Keratinocyte (primary cell): ENCODE measurements around the gene B3GALNT1. TPM values are rescaled to one million over a fixed set of nuclear protein-coding genes. Genes with fewer than 3 reads are reported as not detected.

Experiments used
- DNase-seq: peaks from one replicate; pipeline ENCODE4 v3.0.0-alpha.2; 2011; ENCODE audit warnings: low read depth, missing footprints, low spot score
- FAIRE-seq: peaks from 2 replicates; lab custom pipeline; 2011; peaks lifted over from hg19 to GRCh38; lab: Jason Lieb, UNC
- H2AFZ ChIP-seq: 2 replicates; pipeline ENCODE4 v1.6.0; 2012; ENCODE audit warnings: low read length, control low read depth, inconsistent platforms; ENCODE audit not compliant: control insufficient read depth
- H3K27ac ChIP-seq: 2 replicates; pipeline ENCODE4 v1.5.1; 2011; ENCODE audit warnings: low read length; ENCODE audit not compliant: control insufficient read depth, insufficient read depth
- H3K27me3 ChIP-seq: 3 replicates; pipeline ENCODE4 v1.6.0; 2011; ENCODE audit warnings: low read length; ENCODE audit not compliant: control insufficient read depth, insufficient read depth; ENCODE audit errors: extremely low read depth
- H3K36me3 ChIP-seq, 2 experiments: 2 replicates in 1 of 2; 3 replicates in 1 of 2; pipeline ENCODE4 v1.5.1; 2011; ENCODE audit warnings: low read length in 2 of 2, mild to moderate bottlenecking in 1 of 2; ENCODE audit not compliant: control insufficient read depth in 2 of 2, insufficient read depth in 2 of 2; ENCODE audit errors: extremely low read depth in 1 of 2
- H3K4me1 ChIP-seq: 3 replicates; pipeline ENCODE4 v1.5.1; 2011; ENCODE audit warnings: low read length; ENCODE audit not compliant: control insufficient read depth, insufficient read depth; ENCODE audit errors: extremely low read depth
- H3K4me2 ChIP-seq: 3 replicates; pipeline ENCODE4 v1.6.0; 2011; ENCODE audit warnings: low read depth, low read length; ENCODE audit not compliant: control insufficient read depth, insufficient read depth; ENCODE audit errors: extremely low read depth
- H3K4me3 ChIP-seq, 3 experiments: fragments of 200-600 bp in 1 of 3; sonication (generic) in 1 of 3; 2 replicates in 2 of 3; 3 replicates in 1 of 3; pipeline ENCODE4 v1.5.1; 2011 to 2016; ENCODE audit warnings: low read length in 3 of 3, mild to moderate bottlenecking in 3 of 3, control low read depth in 2 of 3, inconsistent platforms in 1 of 3, low read depth in 1 of 3, mixed read lengths in 1 of 3, mixed run types in 1 of 3, moderate library complexity in 1 of 3; ENCODE audit not compliant: control insufficient read depth in 2 of 3, insufficient read depth in 2 of 3; ENCODE audit errors: extremely low read depth in 1 of 3
- H3K79me2 ChIP-seq: 2 replicates; pipeline ENCODE4 v1.6.0; 2012; ENCODE audit warnings: low read length; ENCODE audit not compliant: control insufficient read depth, insufficient read depth
- H3K9ac ChIP-seq: 3 replicates; pipeline ENCODE4 v1.6.0; 2011; ENCODE audit warnings: low read length; ENCODE audit not compliant: control insufficient read depth, insufficient read depth; ENCODE audit errors: extremely low read depth
- H3K9me1 ChIP-seq: 3 replicates; pipeline ENCODE4 v1.6.0; 2011; ENCODE audit warnings: low read length; ENCODE audit not compliant: control insufficient read depth, insufficient read depth; ENCODE audit errors: extremely low read depth
- H3K9me3 ChIP-seq: 2 replicates; pipeline ENCODE4 v1.5.1; 2012; ENCODE audit warnings: low read depth, low read length; ENCODE audit not compliant: control insufficient read depth
- H4K20me1 ChIP-seq: 3 replicates; pipeline ENCODE4 v1.6.0; 2011; ENCODE audit warnings: low read length; ENCODE audit not compliant: control insufficient read depth, insufficient read depth; ENCODE audit errors: extremely low read depth
- EZH2 ChIP-seq: IDR thresholded peaks from one replicate; pipeline ENCODE4 v1.6.1; 2012; ENCODE audit warnings: inconsistent platforms, mild to moderate bottlenecking, low read length, moderate library complexity
- dilution Hi-C: fragments of 300-500 bp; cut with MboI; formaldehyde crosslinking; loops from one replicate; pipeline ENCODE4 v1.7.0; 2020; ENCODE audit warnings: low sequenced_read_pairs; ENCODE audit not compliant: extremely low pct_ligation_motif_present
- polyA plus RNA-seq, 5 experiments: library from polyadenylated mRNA; depleted of rRNA in 3 of 5; stranded (reverse) in 3 of 5; stranded (forward) in 1 of 5; unstranded in 1 of 5; fragments of >200 nt; gene quantifications; 1 replicate in 1 of 5; 2 replicates in 3 of 5; 3 replicates in 1 of 5; pipeline versions ENCODE4 v1.2.1 to v1.2.3, GENCODE V29; 2011 to 2012; ENCODE audit warnings: missing spikeins in 2 of 5, low read depth in 1 of 5, low replicate concordance in 1 of 5
- TF ChIP-seq, protein P1 (sequence below), 3 experiments: IDR thresholded peaks in 1 of 3; conservative IDR thresholded peaks in 1 of 3; optimal IDR thresholded peaks in 1 of 3; 2 replicates in 2 of 3; 3 replicates in 1 of 3; pipeline versions ENCODE3 to v1.5.1; 2011; ENCODE audit warnings: low read length in 3 of 3, mild to moderate bottlenecking in 3 of 3, moderate library complexity in 2 of 3, control low read depth in 1 of 3, inconsistent platforms in 1 of 3; ENCODE audit not compliant: insufficient read depth in 2 of 3; ENCODE audit errors: extremely low read depth in 1 of 3

Gene B3GALNT1
- polyA plus RNA-seq, 1 donor (not counting 4 experiments of a cell fraction or from before 2014, with no cell fraction given), result 3.6 TPM

DNA sequence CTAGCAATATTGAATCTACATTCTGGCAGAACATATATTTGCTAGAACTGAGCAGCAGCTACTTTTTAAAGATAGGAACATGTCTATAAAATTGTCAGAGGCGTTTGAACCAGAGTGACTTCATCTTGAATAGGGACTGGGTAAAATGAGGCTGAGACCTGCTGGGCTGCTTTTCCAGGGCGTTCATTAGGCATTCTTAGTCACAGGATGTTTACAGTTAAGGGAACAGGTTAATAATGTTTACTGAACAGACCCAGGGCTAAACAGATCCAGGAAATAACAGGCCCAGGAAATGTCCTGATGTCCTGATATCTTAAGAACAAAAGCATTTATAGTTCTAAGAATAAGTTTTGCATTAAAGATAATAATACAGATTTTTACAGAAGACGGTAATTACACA is 34.5 kb upstream of the B3GALNT1 start:
- no peak for DNase-seq
- Histone ChIP-seq H4K20me1 (no peaks in the 10 kb centered on the region), H3K9ac (no peak overlapping the region), H3K27me3 (no peaks in the 10 kb centered on the region), H2AFZ (no peak overlapping the region), H3K4me1 (no peaks in the 10 kb centered on the region), H3K9me3 (no peaks in the 10 kb centered on the region), H3K4me3 (no peak overlapping the region), H3K36me3 (no peaks in the 10 kb centered on the region), H3K4me2 (no peak overlapping the region), H3K79me2 (no peaks in the 10 kb centered on the region), H3K27ac (no peak overlapping the region), H3K9me1 (no peaks in the 10 kb centered on the region)
- TF ChIP-seq, protein P1, sequence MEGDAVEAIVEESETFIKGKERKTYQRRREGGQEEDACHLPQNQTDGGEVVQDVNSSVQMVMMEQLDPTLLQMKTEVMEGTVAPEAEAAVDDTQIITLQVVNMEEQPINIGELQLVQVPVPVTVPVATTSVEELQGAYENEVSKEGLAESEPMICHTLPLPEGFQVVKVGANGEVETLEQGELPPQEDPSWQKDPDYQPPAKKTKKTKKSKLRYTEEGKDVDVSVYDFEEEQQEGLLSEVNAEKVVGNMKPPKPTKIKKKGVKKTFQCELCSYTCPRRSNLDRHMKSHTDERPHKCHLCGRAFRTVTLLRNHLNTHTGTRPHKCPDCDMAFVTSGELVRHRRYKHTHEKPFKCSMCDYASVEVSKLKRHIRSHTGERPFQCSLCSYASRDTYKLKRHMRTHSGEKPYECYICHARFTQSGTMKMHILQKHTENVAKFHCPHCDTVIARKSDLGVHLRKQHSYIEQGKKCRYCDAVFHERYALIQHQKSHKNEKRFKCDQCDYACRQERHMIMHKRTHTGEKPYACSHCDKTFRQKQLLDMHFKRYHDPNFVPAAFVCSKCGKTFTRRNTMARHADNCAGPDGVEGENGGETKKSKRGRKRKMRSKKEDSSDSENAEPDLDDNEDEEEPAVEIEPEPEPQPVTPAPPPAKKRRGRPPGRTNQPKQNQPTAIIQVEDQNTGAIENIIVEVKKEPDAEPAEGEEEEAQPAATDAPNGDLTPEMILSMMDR (optimal IDR thresholded peaks at IDR 0.05 in 1 of 3, IDR thresholded peaks at IDR 0.05 in 1 of 3, conservative IDR thresholded peaks at IDR 0.05 in 1 of 3; ENCODE audit: extremely low read depth in 1 of 3, insufficient read depth in 2 of 3, low read length in 3 of 3), result no peak
- no peak for TF ChIP-seq EZH2
- dilution Hi-C loops, result no loop called here
- FAIRE-seq, result no peak

DNA sequence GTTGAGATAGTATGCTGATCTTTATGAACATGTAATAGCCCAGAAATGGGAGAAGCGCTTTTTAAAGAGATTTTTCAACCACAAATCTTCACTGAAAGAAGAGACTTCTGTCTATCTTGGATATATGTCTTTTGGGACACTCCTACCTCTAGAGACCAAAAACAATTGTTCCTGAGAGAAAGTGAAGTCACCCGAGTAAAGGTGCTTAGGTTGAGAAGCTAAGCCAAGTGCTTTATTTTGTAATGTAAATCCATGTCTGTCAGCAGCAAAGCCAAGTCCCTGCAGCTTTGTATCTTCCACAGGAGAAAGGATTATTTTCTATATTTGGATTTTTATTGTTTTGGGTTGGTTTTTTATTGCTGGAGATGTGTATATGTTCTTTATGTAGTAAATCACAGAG is 32.1 kb upstream of the B3GALNT1 start:
- H3K4me1 ChIP-seq, result no peaks in the 10 kb centered on the region
- no peak overlapping the region for H3K4me3 ChIP-seq
- H3K9me3 ChIP-seq, result no peaks in the 10 kb centered on the region
- H4K20me1 ChIP-seq, result no peaks in the 10 kb centered on the region
- FAIRE-seq (no peak), DNase-seq (no peak)
- H3K36me3 ChIP-seq, result no peaks in the 10 kb centered on the region
- H3K9ac ChIP-seq, result no peak overlapping the region
- no peaks in the 10 kb centered on the region for H3K79me2 ChIP-seq
- no peaks in the 10 kb centered on the region for H3K9me1 ChIP-seq
- H3K27me3 ChIP-seq, result no peaks in the 10 kb centered on the region
- no peak overlapping the region for H3K4me2 ChIP-seq
- H3K27ac ChIP-seq, result no peak overlapping the region
- dilution Hi-C loops, result no loop called here
- TF ChIP-seq, protein P1 (optimal IDR thresholded peaks at IDR 0.05 in 1 of 3, IDR thresholded peaks at IDR 0.05 in 1 of 3, conservative IDR thresholded peaks at IDR 0.05 in 1 of 3; ENCODE audit: extremely low read depth in 1 of 3, insufficient read depth in 2 of 3, low read length in 3 of 3), result no peak
- no peak for TF ChIP-seq EZH2
- no peak overlapping the region for H2AFZ ChIP-seq
